ENCODE measurements around the gene IFT43.

Gene IFT43

DNA sequence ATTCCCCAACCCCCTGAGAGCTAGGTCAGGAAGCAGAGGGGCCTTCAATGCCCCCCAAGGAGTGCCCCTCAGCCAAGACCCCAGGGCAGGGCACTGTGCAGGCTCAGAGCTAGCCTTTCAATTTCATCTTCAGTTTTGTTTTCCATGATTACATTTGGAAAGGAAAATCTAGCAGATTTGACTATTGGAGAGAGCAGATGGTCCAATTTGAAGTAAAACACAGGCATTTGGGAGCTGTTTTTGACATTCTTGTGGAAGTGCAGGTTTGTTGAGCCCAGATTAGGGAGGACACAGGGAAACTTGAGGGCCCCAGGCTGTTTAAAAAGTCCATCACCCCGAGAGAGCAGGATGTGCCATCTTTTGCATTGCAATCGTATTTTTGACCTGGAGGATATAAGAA is 107.5 kb downstream of the IFT43 start:
- Histone ChIP-seq H3K27me3 (ENCODE audit: insufficient read depth, low read length) (peaks cover 31% of the 10 kb centered on the region; the same call in 1 of the 2 replicates), H2AFZ (ENCODE audit: low read length, unreplicated experiment) (no peak overlapping the region), H3K4me3 (ENCODE audit: low read depth, low read length) (no peak overlapping the region), H3K4me1 (ENCODE audit: control insufficient read depth, insufficient read depth, low read length, unreplicated experiment) (no peaks in the 10 kb centered on the region), H3K36me3 (ENCODE audit: insufficient read depth, low read length) (no peaks in the 10 kb centered on the region), H3K79me2 (ENCODE audit: control insufficient read depth, insufficient read depth, low read length, unreplicated experiment) (no peaks in the 10 kb centered on the region), H3K27ac (ENCODE audit: low read depth, low read length) (no peak overlapping the region)

DNA sequence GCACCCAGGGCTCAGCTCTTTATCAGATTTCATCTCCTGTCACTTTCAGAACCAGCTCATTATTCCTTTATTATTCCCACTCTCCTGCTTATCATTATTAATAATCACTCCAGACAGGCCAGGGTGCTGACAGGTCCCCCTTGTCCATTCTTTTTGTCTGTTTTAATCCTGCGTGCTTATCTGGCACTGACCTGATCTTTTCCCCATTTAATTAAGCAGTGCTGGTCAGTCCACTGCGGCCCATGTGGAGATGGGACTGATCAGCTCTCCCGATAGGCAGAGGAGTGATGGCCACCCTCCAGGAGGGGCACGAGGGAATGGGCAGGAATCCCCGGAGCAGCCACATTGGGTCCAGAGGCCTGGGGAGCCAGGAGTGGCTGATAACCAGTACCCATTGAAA is 110.7 kb downstream of the IFT43 start:
- Histone ChIP-seq H3K79me2 (ENCODE audit: control insufficient read depth, insufficient read depth, low read length, unreplicated experiment) (no peaks in the 10 kb centered on the region), H3K4me3 (ENCODE audit: low read depth, low read length) (no peak overlapping the region), H2AFZ (ENCODE audit: low read length, unreplicated experiment) (no peak overlapping the region), H3K36me3 (ENCODE audit: insufficient read depth, low read length) (no peaks in the 10 kb centered on the region), H3K4me1 (ENCODE audit: control insufficient read depth, insufficient read depth, low read length, unreplicated experiment) (no peaks in the 10 kb centered on the region), H3K27me3 (ENCODE audit: insufficient read depth, low read length) (peaks cover 25% of the 10 kb centered on the region), H3K27ac (ENCODE audit: low read depth, low read length) (no peak overlapping the region)

DNA sequence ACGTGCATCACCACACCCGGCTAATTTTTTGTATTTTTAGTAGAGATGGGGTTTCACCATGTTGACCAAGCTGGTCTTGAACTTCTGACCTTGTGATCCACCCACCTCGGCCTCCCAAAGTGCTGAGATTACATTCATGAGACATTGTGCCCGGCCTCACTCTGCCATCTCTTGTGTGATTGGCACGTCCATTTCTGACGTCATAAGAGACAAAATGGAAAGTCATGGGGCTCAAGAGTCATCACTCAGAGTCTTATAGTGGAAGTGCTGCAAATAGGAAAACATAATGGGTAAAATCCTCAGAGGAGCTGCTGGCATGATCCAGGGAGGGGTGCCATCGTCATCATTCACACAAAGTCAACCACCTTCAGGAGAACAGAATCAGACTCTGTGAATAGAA is 112.0 kb downstream of the IFT43 start:
- H3K27me3 ChIP-seq (ENCODE audit: insufficient read depth, low read length), result peaks cover 21% of the 10 kb centered on the region
- H2AFZ ChIP-seq (ENCODE audit: low read length, unreplicated experiment), result no peak overlapping the region
- no peak overlapping the region for H3K27ac ChIP-seq (ENCODE audit: low read depth, low read length)
- H3K79me2 ChIP-seq (ENCODE audit: control insufficient read depth, insufficient read depth, low read length, unreplicated experiment), result no peaks in the 10 kb centered on the region
- no peak overlapping the region for H3K4me3 ChIP-seq (ENCODE audit: low read depth, low read length)
- H3K36me3 ChIP-seq (ENCODE audit: insufficient read depth, low read length), result no peaks in the 10 kb centered on the region
- no peaks in the 10 kb centered on the region for H3K4me1 ChIP-seq (ENCODE audit: control insufficient read depth, insufficient read depth, low read length, unreplicated experiment)

DNA sequence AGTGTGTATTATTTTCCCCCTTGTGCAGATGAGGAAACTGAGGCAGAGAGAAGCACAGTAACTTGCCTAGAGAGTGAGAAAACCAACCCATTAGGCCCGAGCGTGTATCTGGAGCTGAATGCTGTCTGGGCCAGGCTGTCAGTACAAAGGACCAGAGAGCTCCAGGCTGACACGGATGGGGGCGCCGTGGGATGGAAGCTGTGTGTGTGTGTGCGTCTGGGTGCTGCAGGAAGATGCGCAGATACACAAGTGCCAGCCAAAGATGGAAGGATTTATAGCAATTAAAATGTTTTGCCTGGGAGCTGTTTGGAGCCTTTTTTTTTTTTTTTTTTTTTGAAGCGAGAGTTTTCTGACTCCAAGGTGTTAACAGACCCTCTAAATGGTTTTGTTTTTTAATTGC is 112.5 kb downstream of the IFT43 start:
- Histone ChIP-seq H3K27ac (ENCODE audit: low read depth, low read length) (no peak overlapping the region), H3K27me3 (ENCODE audit: insufficient read depth, low read length) (peaks cover 26% of the 10 kb centered on the region), H2AFZ (ENCODE audit: low read length, unreplicated experiment) (no peak overlapping the region), H3K79me2 (ENCODE audit: control insufficient read depth, insufficient read depth, low read length, unreplicated experiment) (no peaks in the 10 kb centered on the region), H3K36me3 (ENCODE audit: insufficient read depth, low read length) (no peaks in the 10 kb centered on the region), H3K4me1 (ENCODE audit: control insufficient read depth, insufficient read depth, low read length, unreplicated experiment) (no peaks in the 10 kb centered on the region), H3K4me3 (ENCODE audit: low read depth, low read length) (no peak overlapping the region)

DNA sequence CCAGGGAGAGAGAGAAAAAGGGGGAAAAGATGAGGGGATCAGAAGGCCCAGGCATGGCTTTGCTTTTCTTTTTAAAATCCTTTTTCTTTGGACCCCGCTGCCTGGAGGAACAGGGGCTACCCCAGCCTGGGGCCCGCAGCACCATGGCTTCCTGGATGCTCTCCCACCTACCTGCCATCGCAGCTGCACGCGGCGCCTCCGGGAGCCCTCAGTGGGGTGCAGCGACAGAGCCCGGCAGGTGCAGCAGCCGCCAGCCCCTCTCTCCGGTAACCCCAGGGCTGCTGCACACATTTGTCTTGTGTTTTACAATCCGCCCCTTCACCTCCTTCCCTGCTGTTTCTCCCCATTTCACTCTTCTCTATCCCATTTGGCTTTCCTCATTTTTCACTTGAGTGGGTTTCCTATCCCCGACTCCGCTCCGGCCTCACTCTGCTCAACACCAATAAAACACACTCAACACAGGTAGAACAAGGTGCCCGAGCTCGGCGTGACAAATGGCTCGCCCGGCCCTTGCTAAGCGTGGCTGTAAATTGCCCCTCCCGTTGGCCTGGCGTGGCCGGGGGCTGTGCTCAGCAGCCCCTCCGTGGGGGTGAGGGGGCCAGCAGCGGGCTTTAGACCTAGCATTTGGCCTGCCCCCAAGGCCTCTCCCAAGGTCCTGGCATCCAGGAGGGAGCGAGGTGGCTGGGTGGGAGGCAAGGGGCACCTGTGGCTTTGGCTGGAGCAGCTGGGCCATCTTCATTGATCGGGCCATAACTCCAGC is 113.5 kb downstream of the IFT43 start:
- no peak overlapping the region for H2AFZ ChIP-seq (ENCODE audit: low read length, unreplicated experiment)

DNA sequence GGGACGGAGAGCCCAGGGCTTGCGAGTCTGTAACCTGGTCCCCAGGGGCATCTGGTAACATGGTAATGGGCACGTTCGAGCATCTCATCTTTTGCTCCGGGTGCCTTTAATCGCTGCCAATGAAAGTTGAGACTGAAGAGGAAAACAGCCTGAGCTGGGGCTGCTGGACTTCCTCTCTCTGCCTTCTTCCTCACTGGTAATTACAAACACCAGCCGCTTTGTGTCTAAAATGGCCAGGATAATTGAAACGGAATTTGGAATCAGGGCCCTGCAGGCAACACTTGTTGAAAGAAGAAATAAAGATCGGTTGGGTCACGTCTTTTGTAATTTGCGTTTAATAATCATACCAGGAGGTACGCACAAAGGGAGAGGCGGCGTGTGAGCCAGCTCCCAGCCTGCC is 114.7 kb downstream of the IFT43 start:
- no peaks in the 10 kb centered on the region for H3K36me3 ChIP-seq (ENCODE audit: insufficient read depth, low read length)
- no peak overlapping the region for H3K27ac ChIP-seq (ENCODE audit: low read depth, low read length)
- H3K4me1 ChIP-seq (ENCODE audit: control insufficient read depth, insufficient read depth, low read length, unreplicated experiment), result no peaks in the 10 kb centered on the region
- no peak overlapping the region for H2AFZ ChIP-seq (ENCODE audit: low read length, unreplicated experiment)
- H3K79me2 ChIP-seq (ENCODE audit: control insufficient read depth, insufficient read depth, low read length, unreplicated experiment), result no peaks in the 10 kb centered on the region
- H3K27me3 ChIP-seq (ENCODE audit: insufficient read depth, low read length), result peaks cover 28% of the 10 kb centered on the region
- no peak overlapping the region for H3K4me3 ChIP-seq (ENCODE audit: low read depth, low read length)

More for the DNA sequence above, 113.5 kb downstream of the IFT43 start:
- no peaks in the 10 kb centered on the region for H3K36me3 ChIP-seq (ENCODE audit: insufficient read depth, low read length)
- H3K79me2 ChIP-seq (ENCODE audit: control insufficient read depth, insufficient read depth, low read length, unreplicated experiment), result no peaks in the 10 kb centered on the region
- no peaks in the 10 kb centered on the region for H3K4me1 ChIP-seq (ENCODE audit: control insufficient read depth, insufficient read depth, low read length, unreplicated experiment)
- H3K27ac ChIP-seq (ENCODE audit: low read depth, low read length), result no peak overlapping the region
- H3K4me3 ChIP-seq (ENCODE audit: low read depth, low read length), result no peak overlapping the region
- H3K27me3 ChIP-seq (ENCODE audit: insufficient read depth, low read length), result peaks cover 28% of the 10 kb centered on the region

DNA sequence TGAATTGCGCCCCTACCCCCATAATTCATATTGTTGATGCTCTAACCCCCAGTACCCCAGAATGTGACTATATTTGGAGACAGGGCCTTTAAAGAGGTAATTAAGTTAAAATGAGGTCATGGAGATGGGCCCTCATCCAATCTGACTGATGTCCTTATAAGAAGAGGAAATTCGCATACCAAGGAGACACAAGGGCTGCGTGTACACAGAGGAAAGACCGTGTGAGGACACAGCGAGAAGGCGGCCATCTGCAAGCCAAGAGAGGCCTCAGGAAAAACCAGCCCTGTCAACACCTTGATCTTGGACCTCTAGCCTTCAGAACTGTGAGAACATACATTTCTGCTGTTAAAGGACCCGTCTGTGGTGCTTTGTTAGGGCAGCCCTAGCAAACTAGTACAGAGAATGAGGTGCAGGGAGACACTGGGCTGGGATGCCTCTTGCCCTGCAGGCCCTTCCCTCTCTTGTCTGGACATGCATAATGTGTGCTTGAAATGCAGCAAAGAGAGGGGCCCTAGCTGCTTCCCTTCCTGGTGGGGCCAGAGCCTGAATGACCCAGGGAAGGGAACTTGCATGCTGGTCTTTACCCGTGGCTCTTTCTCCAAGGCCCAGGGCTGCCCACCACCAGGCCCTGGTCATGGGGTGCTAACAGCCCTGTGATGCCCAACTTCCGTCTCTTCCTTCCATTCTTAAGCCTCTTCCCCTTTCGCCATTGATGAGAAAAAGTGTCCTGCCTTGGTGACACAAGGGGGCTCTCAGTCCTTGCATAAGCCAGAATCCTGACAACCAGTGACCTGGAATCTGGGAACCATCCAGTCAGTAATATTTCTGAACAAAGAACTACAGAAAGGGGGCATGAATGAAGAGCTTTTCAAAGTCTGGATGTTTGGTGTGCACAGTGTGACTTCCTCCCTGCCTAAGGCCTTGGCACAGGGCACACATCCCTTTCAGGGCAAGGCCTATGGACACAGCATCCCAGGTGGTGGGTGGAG is 116.1 kb downstream of the IFT43 start:
- Histone ChIP-seq H3K36me3 (ENCODE audit: insufficient read depth, low read length) (no peaks in the 10 kb centered on the region), H3K4me1 (ENCODE audit: control insufficient read depth, insufficient read depth, low read length, unreplicated experiment) (no peaks in the 10 kb centered on the region), H3K4me3 (ENCODE audit: low read depth, low read length) (no peak overlapping the region), H2AFZ (ENCODE audit: low read length, unreplicated experiment) (no peak overlapping the region), H3K27me3 (ENCODE audit: insufficient read depth, low read length) (peaks cover 38% of the 10 kb centered on the region), H3K79me2 (ENCODE audit: control insufficient read depth, insufficient read depth, low read length, unreplicated experiment) (no peaks in the 10 kb centered on the region), H3K27ac (ENCODE audit: low read depth, low read length) (no peak overlapping the region)

DNA sequence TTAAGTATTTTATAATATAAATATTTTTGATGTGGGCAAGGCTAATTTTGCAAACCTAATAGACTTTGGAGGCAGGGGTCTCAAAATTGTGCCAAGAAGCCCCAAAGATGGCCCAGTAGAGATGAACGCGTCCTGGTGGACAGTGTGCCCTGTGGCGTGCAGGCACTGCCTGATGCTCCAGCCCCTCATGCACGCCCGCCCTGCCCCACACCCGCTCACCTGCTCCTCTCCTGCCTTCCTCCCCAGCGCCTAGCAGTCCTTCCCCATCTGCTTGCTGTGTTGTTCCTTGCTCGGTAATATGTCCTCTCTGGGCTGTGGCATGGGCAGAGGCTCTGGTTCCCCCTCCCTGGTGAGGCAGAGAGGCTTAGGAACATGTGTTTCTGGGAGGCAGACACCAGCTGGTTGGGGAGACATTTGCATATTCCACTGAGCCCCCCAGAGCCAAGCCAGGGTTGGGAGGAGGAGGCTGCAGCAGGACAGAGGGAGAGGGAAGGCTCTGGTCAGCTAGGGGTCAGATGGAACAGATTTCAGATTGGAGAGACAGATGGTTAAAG is 119.3 kb downstream of the IFT43 start:
- H2AFZ ChIP-seq (ENCODE audit: low read length, unreplicated experiment), result no peak overlapping the region

DNA sequence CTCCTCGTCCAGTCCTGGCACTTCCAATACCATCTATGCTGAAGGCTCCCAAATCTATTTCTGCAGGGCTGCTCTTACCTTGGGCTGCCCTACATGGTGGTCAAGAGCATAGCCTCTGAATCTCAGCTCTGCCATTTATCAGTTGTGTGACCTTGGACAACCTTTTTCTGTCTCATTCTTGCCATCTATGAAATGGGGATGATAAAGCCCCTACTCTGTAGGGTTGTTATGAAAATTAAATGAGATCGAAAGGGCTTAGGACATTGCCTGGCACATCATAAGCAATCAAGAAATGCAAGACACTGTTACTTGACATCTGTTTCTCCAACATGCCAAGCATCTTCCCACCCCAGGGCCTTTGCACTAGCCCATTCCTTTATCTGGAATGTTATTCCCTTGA is 120.6 kb downstream of the IFT43 start:
- no peaks in the 10 kb centered on the region for H3K79me2 ChIP-seq (ENCODE audit: control insufficient read depth, insufficient read depth, low read length, unreplicated experiment)
- no peak overlapping the region for H3K27ac ChIP-seq (ENCODE audit: low read depth, low read length)
- H3K4me1 ChIP-seq (ENCODE audit: control insufficient read depth, insufficient read depth, low read length, unreplicated experiment), result no peaks in the 10 kb centered on the region
- no peak overlapping the region for H3K4me3 ChIP-seq (ENCODE audit: low read depth, low read length)
- no peaks in the 10 kb centered on the region for H3K36me3 ChIP-seq (ENCODE audit: insufficient read depth, low read length)
- no peak overlapping the region for H2AFZ ChIP-seq (ENCODE audit: low read length, unreplicated experiment)
- H3K27me3 ChIP-seq (ENCODE audit: insufficient read depth, low read length), result peaks cover 58% of the 10 kb centered on the region

More for the DNA sequence above, 119.3 kb downstream of the IFT43 start:
- H3K4me3 ChIP-seq (ENCODE audit: low read depth, low read length), result no peak overlapping the region
- H3K4me1 ChIP-seq (ENCODE audit: control insufficient read depth, insufficient read depth, low read length, unreplicated experiment), result no peaks in the 10 kb centered on the region
- no peaks in the 10 kb centered on the region for H3K36me3 ChIP-seq (ENCODE audit: insufficient read depth, low read length)
- H3K27ac ChIP-seq (ENCODE audit: low read depth, low read length), result no peak overlapping the region
- H3K27me3 ChIP-seq (ENCODE audit: insufficient read depth, low read length), result peaks cover 61% of the 10 kb centered on the region
- H3K79me2 ChIP-seq (ENCODE audit: control insufficient read depth, insufficient read depth, low read length, unreplicated experiment), result no peaks in the 10 kb centered on the region

DNA sequence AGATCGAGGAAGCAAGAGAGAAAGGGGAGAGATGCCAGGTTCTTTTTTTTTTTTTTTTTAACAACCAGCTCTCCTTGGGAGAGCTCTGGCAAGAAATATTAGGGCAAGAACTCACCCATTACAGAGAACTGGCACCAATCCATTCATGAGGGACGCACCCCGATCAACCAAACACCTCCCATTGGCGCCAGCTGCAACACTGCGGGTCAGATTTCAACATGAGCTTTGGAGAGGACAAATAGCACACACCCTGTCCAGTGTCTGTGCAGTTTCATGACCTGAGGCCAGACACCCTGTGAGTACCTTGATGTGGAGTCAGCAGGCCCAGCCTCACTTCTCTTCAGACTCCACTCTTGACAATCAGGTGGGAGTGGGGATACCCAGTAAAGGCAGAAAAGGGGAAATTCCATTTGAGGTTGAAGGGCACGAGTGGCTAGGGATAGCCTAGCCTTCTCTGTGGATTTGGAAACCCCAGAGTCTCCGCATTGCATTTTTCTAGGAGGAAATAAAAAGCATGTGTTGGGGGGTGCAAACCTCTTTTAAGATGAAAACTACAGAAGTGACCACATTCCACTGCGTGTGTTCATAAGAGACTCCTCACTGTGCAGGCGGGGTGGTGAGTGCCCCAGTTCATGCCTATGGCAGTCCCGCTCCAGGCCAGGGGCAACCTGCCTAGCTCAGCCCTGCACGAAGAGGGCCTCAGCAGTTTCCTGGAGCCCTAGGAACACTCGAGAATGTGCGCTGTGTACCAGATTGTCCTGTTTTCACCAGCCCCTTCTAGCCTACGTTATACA is 123.7 kb downstream of the IFT43 start:
- Histone ChIP-seq H3K4me1 (ENCODE audit: control insufficient read depth, insufficient read depth, low read length, unreplicated experiment) (no peaks in the 10 kb centered on the region), H3K27ac (ENCODE audit: low read depth, low read length) (no peak overlapping the region), H2AFZ (ENCODE audit: low read length, unreplicated experiment) (no peak overlapping the region)

More for the DNA sequence above, 123.7 kb downstream of the IFT43 start:
- Histone ChIP-seq H3K36me3 (ENCODE audit: insufficient read depth, low read length) (no peaks in the 10 kb centered on the region), H3K79me2 (ENCODE audit: control insufficient read depth, insufficient read depth, low read length, unreplicated experiment) (no peaks in the 10 kb centered on the region), H3K27me3 (ENCODE audit: insufficient read depth, low read length) (peaks cover 73% of the 10 kb centered on the region), H3K4me3 (ENCODE audit: low read depth, low read length) (no peak overlapping the region)
